K562 (cell line): Measurements from ENCODE around the gene DYNLL1. TPM values are rescaled to one million over a fixed set of nuclear protein-coding genes. Genes with fewer than 3 reads are reported as not detected.

Experiments
- ATAC-seq: fragments of 200-7000 bp; cut with Tn5 transposase; 3 replicates; pipeline ENCODE4 v1.9.1; 2020; ENCODE audit warnings: moderate library complexity
- BruUV-seq: library from RNA; stranded (reverse); fragments of 400-500 nt; replicated peaks from 2 replicates; lab custom pipeline; 2021; lab: Mats Ljungman, UMichigan
- CTCF ChIA-PET: fragments of 300-600 bp; formaldehyde crosslinking; extraction: SDS; loops from one replicate; lab custom pipeline; 2021; ENCODE audit warnings: low intra/inter-chr PET ratio; lab: Yijun Ruan, JAX
- POLR2A ChIA-PET: fragments of 300-600, 350-650 bp; sonication (Branson Sonifier 250); formaldehyde crosslinking; extraction: SDS; loops from one replicate; lab custom pipeline; 2021; ENCODE audit warnings: antibody characterized with exemption, inconsistent platforms; lab: Yijun Ruan, JAX
- DNase-seq, 4 experiments: peaks; one replicate each; pipeline versions ENCODE4 v3.0.0 to v3.0.0-alpha.2; 2011 to 2018; ENCODE audit warnings: low spot score in 3 of 4, mixed read lengths in 3 of 4; ENCODE audit errors: extremely low read depth in 1 of 4
- FAIRE-seq: peaks from 2 replicates; lab custom pipeline; 2011; peaks lifted over from hg19 to GRCh38; lab: Jason Lieb, UNC
- H2AFZ ChIP-seq: 2 replicates; pipeline ENCODE4 v1.6.0; 2011; ENCODE audit warnings: low read depth, low read length, control low read depth, inconsistent platforms
- H3K27ac ChIP-seq: fragments of 200-600 bp; 3 replicates; pipeline ENCODE4 v1.8.0; 2011; ENCODE audit warnings: low read depth, mild to moderate bottlenecking, control low read depth, inconsistent platforms, low read length, moderate library complexity, mixed read lengths; ENCODE audit errors: extremely low read depth
- H3K27me3 ChIP-seq, 2 experiments: fragments of 300-600 bp in 1 of 2; 2 replicates in 1 of 2; 3 replicates in 1 of 2; pipeline versions ENCODE4 v1.6.0 to v1.8.0; 2011; ENCODE audit warnings: inconsistent platforms in 2 of 2, low read length in 2 of 2, mild to moderate bottlenecking in 1 of 2, mixed read lengths in 1 of 2, moderate library complexity in 1 of 2; ENCODE audit not compliant: control insufficient read depth in 2 of 2, insufficient read depth in 2 of 2
- H3K36me3 ChIP-seq: fragments of 300-600 bp; 3 replicates; pipeline ENCODE4 v1.8.0; 2011; ENCODE audit warnings: mild to moderate bottlenecking, low read length, inconsistent platforms; ENCODE audit not compliant: control insufficient read depth, insufficient read depth
- H3K4me1 ChIP-seq, 2 experiments: fragments of 200-600 bp in 1 of 2; replicated peaks in 1 of 2; 2 replicates in 1 of 2; 3 replicates in 1 of 2; pipeline versions ENCODE4 v1.5.1 to v1.8.0; 2011; ENCODE audit warnings: inconsistent platforms in 2 of 2, low read length in 2 of 2, mild to moderate bottlenecking in 1 of 2, mixed read lengths in 1 of 2, moderate library complexity in 1 of 2; ENCODE audit not compliant: control insufficient read depth in 2 of 2, insufficient read depth in 2 of 2
- H3K4me2 ChIP-seq: 2 replicates; pipeline ENCODE4 v1.6.1; 2011; ENCODE audit warnings: low read length, control low read depth, inconsistent platforms, mixed read lengths; ENCODE audit not compliant: insufficient read depth
- H3K4me3 ChIP-seq: fragments of 200-600 bp; sonication (generic), shearing (Covaris generic); 2 replicates; pipeline ENCODE4 v1.5.1; 2016; ENCODE audit warnings: control low read depth, inconsistent platforms
- H3K79me2 ChIP-seq: fragments of 200-600 bp; 3 replicates; pipeline ENCODE4 v1.8.0; 2011; ENCODE audit warnings: low read length, inconsistent platforms; ENCODE audit not compliant: control insufficient read depth, insufficient read depth
- H3K9ac ChIP-seq, 2 experiments: 2 replicates each; pipeline versions ENCODE4 v1.6.0 to v1.6.1; 2011; ENCODE audit warnings: low read depth in 2 of 2, low read length in 2 of 2, control low read depth in 1 of 2, inconsistent platforms in 1 of 2, mild to moderate bottlenecking in 1 of 2, mixed read lengths in 1 of 2; ENCODE audit not compliant: insufficient read depth in 1 of 2
- H3K9me1 ChIP-seq: one replicate; pipeline ENCODE4 v1.6.0; 2011; ENCODE audit warnings: inconsistent platforms, mild to moderate bottlenecking, low read length, moderate library complexity; ENCODE audit not compliant: control insufficient read depth, insufficient read depth
- H3K9me3 ChIP-seq: replicated peaks from 2 replicates; pipeline ENCODE4 v1.5.1; 2011; ENCODE audit warnings: low read depth, low read length, inconsistent platforms; ENCODE audit not compliant: control insufficient read depth, insufficient read depth
- H4K20me1 ChIP-seq: replicated peaks from 2 replicates; pipeline ENCODE4 v1.6.1; 2011; ENCODE audit warnings: low read length, inconsistent platforms, mixed read lengths; ENCODE audit not compliant: control insufficient read depth, insufficient read depth
- ATF7 ChIP-seq: fragments of 450-650 bp; IDR thresholded peaks from 2 replicates; pipeline ENCODE4 v1.7.1; 2014; ENCODE audit warnings: mild to moderate bottlenecking, moderate library complexity
- EHMT2 ChIP-seq: fragments of 450-650 bp; IDR thresholded peaks from 2 replicates; pipeline ENCODE4 v1.6.1; 2018; ENCODE audit warnings: antibody characterized with exemption
- PHF20 ChIP-seq: fragments of 450-650 bp; IDR thresholded peaks from 2 replicates; pipeline ENCODE4 v1.6.1; 2018; ENCODE audit not compliant: partially characterized antibody
- POLR2B ChIP-seq: fragments of 450-650 bp; IDR thresholded peaks from 2 replicates; pipeline ENCODE4 v1.6.1; 2018; ENCODE audit warnings: low read depth; ENCODE audit not compliant: partially characterized antibody
- RUNX1 ChIP-seq: sonication (generic); IDR thresholded peaks from 2 replicates; pipeline ENCODE4 v1.6.1; 2016; ENCODE audit warnings: antibody characterized with exemption, low read depth
- SREBF1 ChIP-seq: fragments of 150-350 bp; IDR thresholded peaks from 2 replicates; pipeline ENCODE4 v1.6.1; 2014; ENCODE audit warnings: antibody characterized with exemption, low read depth, low read length, borderline replicate concordance
- WGBS: fragments of 100-300 bp; shearing (Covaris generic); methylation state at CpG from one replicate; pipeline ENCODE4 v1.1.6; 2016; ENCODE audit warnings: low coverage, mixed read lengths; ENCODE audit not compliant: insufficient coverage; ENCODE audit errors: missing lambda C conversion rate; 5-methylcytosine and 5-hydroxymethylcytosine counted together
- in situ Hi-C: fragments of 300-500 bp; cut with MboI; formaldehyde crosslinking; loops from 4 replicates; pipeline ENCODE4 v1.15.0; 2018; ENCODE audit warnings: inconsistent platforms, mixed read lengths
- intact Hi-C: fragments of 100-400 bp; cut with micrococcal nuclease; formaldehyde crosslinking; loops from 2 replicates; pipeline ENCODE4 v1.14.2; 2022
- polyA plus RNA-seq, 8 experiments: library from polyadenylated mRNA; depleted of rRNA in 4 of 8; stranded (reverse) in 5 of 8; unstranded in 3 of 8; fragments of >200 nt; fragmentation: Nextera tagmentation in 2 of 8; fragmentation: Illumina TruSeq in 1 of 8; extraction: Ambion mirVana in 2 of 8; extraction: Trizol in 1 of 8; gene quantifications; 2 replicates each; pipeline versions ENCODE4 v1.2.1 to v1.2.3, GENCODE V29; 2011 to 2014; ENCODE audit warnings: inconsistent platforms in 1 of 8, missing spikeins in 1 of 8
- total RNA-seq, 7 experiments: library from RNA; depleted of rRNA in 6 of 7; stranded (reverse); fragments of >200 nt in 6 of 7; fragmentation: Illumina TruSeq in 2 of 7; extraction: Trizol in 2 of 7; gene quantifications; 2 replicates each; pipeline versions ENCODE4 v1.2.1 to v1.2.3, GENCODE V29; 2011 to 2021; ENCODE audit warnings: low replicate concordance in 1 of 7
- TF ChIP-seq, protein P1 (sequence below): sonication (generic); formaldehyde crosslinking; IDR thresholded peaks from 2 replicates; pipeline ENCODE4 v1.8.1; 2023; ENCODE audit warnings: mild to moderate bottlenecking, missing genetic modification reagents

Gene DYNLL1
- total and polyA plus RNA-seq, 9 of the 15 experiments (the other 6 are each of a cell fraction or from before 2014, with no cell fraction given), result 303 to 1,112 (median 468) TPM

DNA sequence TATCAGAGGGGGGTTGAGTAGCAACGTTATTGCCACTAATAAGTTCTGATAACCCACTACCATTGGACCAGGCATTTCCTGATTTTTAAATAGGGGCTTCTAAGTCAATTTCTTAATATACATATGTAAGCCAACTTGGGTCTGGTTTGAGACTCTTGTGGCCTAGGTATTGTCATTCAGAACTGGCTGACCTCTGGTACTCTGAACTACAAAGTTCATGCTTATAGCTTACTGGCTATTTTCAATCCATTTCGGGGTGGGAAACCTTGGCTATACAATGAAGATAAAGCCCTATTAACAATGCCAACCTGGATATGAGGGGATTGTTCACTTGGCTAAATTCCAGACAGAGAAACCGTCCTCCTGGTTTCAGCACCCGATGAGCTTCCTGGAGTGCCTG, 8.7 kb downstream of the DYNLL1 start:
- WGBS, result 79% methylated on average over 4 of the region's 4 CpGs
- Histone ChIP-seq H3K9me3 (no peaks in the 10 kb centered on the region), H3K9ac (no peak overlapping the region), H3K4me1 (no peaks in the 10 kb centered on the region), H3K27me3 (no peaks in the 10 kb centered on the region), H3K4me2 (no peak overlapping the region), H3K36me3 (peaks cover 35% of the 10 kb centered on the region; the same call in 2 of the 3 replicates), H3K9me1 (no peaks in the 10 kb centered on the region), H2AFZ (no peak overlapping the region), H3K27ac (no peak overlapping the region), H3K79me2 (no peaks in the 10 kb centered on the region), H3K4me3 (no peak overlapping the region), H4K20me1 (no peaks in the 10 kb centered on the region)
- intact Hi-C loops, result no loop called here
- BruUV-seq, result no TSS peak
- DNase-seq (no peak), FAIRE-seq (no peak), ATAC-seq (no peak)
- in situ Hi-C loops, result no loop called here
- no peak for TF ChIP-seq POLR2B
- TF ChIP-seq, protein P1, sequence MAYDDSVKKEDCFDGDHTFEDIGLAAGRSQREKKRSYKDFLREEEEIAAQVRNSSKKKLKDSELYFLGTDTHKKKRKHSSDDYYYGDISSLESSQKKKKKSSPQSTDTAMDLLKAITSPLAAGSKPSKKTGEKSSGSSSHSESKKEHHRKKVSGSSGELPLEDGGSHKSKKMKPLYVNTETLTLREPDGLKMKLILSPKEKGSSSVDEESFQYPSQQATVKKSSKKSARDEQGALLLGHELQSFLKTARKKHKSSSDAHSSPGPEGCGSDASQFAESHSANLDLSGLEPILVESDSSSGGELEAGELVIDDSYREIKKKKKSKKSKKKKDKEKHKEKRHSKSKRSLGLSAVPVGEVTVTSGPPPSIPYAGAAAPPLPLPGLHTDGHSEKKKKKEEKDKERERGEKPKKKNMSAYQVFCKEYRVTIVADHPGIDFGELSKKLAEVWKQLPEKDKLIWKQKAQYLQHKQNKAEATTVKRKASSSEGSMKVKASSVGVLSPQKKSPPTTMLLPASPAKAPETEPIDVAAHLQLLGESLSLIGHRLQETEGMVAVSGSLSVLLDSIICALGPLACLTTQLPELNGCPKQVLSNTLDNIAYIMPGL (CRISPR knock-in tag), result no peak
- no peak for TF ChIP-seq RUNX1
- no peak for TF ChIP-seq PHF20
- TF ChIP-seq ATF7, result no peak
- TF ChIP-seq EHMT2, result no peak
- no peak for TF ChIP-seq SREBF1
- CTCF ChIA-PET, result no interaction called here
- POLR2A ChIA-PET, result interaction anchor here (1.0 to 3.1 kb wide), 6 partner anchors 8 to 303 kb away, joined by 3 to 14 read pairs (median 5); partner anchors contain the start of genes DYNLL1 and RPLP0
